ENCODE measurements around the gene METTL9.

METTL9 gene

GRCh38 chr16:21650521-21650920 is 51.1 kb downstream of the METTL9 start:
- H3K4me3 ChIP-seq (ENCODE audit: low read depth, low read length) = no peak overlapping the region
- DNase-seq (ENCODE audit: low read depth, low spot score) = no peak
- in situ Hi-C loops (cut with HindIII; ENCODE audit: low sequenced_read_pairs) = no loop called here
- TF ChIP-seq, protein P1, sequence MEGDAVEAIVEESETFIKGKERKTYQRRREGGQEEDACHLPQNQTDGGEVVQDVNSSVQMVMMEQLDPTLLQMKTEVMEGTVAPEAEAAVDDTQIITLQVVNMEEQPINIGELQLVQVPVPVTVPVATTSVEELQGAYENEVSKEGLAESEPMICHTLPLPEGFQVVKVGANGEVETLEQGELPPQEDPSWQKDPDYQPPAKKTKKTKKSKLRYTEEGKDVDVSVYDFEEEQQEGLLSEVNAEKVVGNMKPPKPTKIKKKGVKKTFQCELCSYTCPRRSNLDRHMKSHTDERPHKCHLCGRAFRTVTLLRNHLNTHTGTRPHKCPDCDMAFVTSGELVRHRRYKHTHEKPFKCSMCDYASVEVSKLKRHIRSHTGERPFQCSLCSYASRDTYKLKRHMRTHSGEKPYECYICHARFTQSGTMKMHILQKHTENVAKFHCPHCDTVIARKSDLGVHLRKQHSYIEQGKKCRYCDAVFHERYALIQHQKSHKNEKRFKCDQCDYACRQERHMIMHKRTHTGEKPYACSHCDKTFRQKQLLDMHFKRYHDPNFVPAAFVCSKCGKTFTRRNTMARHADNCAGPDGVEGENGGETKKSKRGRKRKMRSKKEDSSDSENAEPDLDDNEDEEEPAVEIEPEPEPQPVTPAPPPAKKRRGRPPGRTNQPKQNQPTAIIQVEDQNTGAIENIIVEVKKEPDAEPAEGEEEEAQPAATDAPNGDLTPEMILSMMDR (IDR thresholded peaks at IDR 0.05; ENCODE audit: low read depth, low read length) = no peak

DNA sequence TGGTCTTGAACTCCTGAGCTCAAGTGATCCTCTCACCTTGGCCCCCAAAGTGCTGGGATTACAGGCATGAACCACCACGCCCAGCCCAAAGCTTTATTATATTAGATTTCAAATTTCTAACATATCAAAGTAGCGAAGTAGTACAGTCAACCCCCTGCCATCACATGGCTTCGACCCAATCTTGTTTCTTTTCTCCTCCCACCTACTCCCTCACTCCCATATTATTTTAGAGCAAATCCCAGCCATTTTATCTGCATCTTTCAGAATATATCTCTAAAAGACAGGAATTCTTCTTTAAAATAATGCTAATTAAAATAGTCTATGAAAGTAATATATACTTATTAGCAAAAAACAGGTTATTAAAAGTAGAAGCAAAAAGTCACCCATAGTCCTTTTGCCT is 52.1 kb downstream of the METTL9 start:
- H3K4me3 ChIP-seq (ENCODE audit: low read depth, low read length) = no peak overlapping the region
- TF ChIP-seq, protein P1 (IDR thresholded peaks at IDR 0.05; ENCODE audit: low read depth, low read length) = no peak
- in situ Hi-C loops (cut with HindIII; ENCODE audit: low sequenced_read_pairs) = no loop called here
- DNase-seq (ENCODE audit: low read depth, low spot score) = no peak

DNA sequence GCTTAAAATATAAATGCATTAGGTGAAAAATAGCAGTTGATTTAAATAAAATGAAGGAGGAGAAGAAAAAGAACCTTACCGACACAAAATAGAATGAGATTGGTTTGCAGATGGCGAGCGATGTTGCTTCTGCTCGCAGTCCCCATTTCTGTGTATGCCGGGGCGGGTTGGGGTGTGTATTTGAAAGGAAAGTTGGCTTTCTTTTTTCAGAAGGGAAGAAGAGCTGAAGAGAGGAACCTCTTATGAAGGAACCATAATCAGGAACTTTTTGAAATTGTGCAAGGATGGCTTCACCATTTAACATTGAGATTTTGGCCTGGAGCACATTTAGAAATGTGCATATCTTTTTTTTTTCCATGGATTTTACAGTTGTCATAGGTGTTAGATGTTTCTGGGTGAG is 53.1 kb downstream of the METTL9 start, which contains the start of gene IGSF6:
TSS of gene IGSF6 (minus strand) at position 156 of the 400 bp plus-strand sequence. CDS start at position 146, 10 bp downstream.
- no peak within 1 kb of the TSS for H3K4me3 ChIP-seq (ENCODE audit: low read depth, low read length)
- TF ChIP-seq, protein P1 (IDR thresholded peaks at IDR 0.05; ENCODE audit: low read depth, low read length) = no peak
- in situ Hi-C loops (cut with HindIII; ENCODE audit: low sequenced_read_pairs) = no loop called here
- no peak for DNase-seq (ENCODE audit: low read depth, low spot score)

DNA sequence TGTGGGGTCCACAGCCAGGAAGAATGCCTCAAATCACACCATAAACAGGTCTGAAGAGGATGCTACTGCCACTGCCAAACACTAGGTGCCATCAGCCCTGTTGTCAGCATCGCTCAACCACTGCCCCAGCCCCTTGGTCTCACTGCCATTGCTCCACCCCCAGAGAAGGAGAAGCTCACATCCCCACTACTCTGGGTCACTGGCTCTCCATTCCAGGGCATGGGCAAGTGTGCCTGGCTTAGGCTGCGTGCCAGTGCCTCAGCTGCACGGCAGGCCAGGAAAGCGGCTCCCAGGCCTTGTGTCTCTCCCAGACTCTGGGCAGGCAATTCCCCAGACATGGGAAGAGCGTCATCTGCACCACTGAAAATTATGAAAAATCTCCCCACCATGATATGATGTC is 54.2 kb downstream of the METTL9 start:
- TF ChIP-seq, protein P1 (IDR thresholded peaks at IDR 0.05; ENCODE audit: low read depth, low read length) = no peak
- in situ Hi-C loops (cut with HindIII; ENCODE audit: low sequenced_read_pairs) = no loop called here
- DNase-seq (ENCODE audit: low read depth, low spot score) = no peak
- H3K4me3 ChIP-seq (ENCODE audit: low read depth, low read length) = no peak overlapping the region

DNA sequence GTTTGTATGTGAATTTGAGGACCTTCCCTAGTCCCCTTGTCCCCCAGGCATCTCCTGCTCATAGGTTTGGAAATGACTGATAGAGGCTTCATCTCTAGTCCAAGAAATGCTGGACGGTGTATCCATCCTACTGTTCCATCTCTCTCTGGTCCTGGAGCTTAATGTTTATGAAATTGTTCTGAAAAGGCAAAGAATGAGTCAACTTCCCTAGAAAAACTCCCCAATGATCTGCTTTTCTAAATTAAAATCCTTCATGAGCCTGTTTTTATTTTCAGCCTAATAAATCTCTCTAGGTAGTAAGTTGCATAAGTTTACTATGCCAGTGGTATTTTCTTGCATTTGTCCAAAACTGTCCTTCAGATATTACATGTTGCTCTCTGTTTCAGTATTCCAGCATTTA is 55.1 kb downstream of the METTL9 start:
- in situ Hi-C loops (cut with HindIII; ENCODE audit: low sequenced_read_pairs) = no loop called here
- TF ChIP-seq, protein P1 (IDR thresholded peaks at IDR 0.05; ENCODE audit: low read depth, low read length) = no peak
- H3K4me3 ChIP-seq (ENCODE audit: low read depth, low read length) = no peak overlapping the region
- DNase-seq (ENCODE audit: low read depth, low spot score) = no peak

DNA sequence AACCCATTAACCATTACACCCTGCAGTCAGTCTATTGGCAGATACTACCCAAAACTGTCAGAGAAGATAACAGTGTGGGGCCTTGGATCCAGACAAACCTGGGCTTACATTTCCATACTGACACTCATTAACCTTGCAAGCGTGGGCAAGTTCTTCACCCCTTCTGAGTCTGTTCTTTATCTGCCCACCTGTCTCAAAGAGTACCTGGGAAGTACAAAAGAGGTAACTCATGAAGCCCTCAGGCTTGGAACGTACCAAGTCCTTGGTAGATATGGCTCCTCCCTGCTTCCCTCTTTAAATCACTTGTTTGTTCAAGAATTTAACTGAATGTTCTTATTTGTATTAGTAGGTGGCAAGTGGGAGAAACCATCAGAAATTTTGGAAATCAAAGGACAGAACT is 55.5 kb downstream of the METTL9 start:
- no peak overlapping the region for H3K4me3 ChIP-seq (ENCODE audit: low read depth, low read length)
- DNase-seq (ENCODE audit: low read depth, low spot score) = no peak
- in situ Hi-C loops (cut with HindIII; ENCODE audit: low sequenced_read_pairs) = no loop called here
- TF ChIP-seq, protein P1 (IDR thresholded peaks at IDR 0.05; ENCODE audit: low read depth, low read length) = no peak

Data from astrocyte of the spinal cord (primary cell).